ENCODE measurements around the gene EIF3A.
"Not testable (repeated sequence)": the region's sequence is repeated elsewhere in the genome, so short reads cannot be mapped to it uniquely, and the experiment has no call there.

Gene EIF3A

GRCh38 chr10:119118231-119118630, 37.6 kb upstream of the EIF3A start:
- no peak overlapping the region for H3K4me3 ChIP-seq (replicated peaks; ENCODE audit: low read depth, low read length)
- DNase-seq (ENCODE audit: extremely low read depth, low read depth): no peak
- no peak for TF ChIP-seq CTCF (IDR thresholded peaks at IDR 0.05; ENCODE audit: low read depth, low read length, missing control alignments)

DNA sequence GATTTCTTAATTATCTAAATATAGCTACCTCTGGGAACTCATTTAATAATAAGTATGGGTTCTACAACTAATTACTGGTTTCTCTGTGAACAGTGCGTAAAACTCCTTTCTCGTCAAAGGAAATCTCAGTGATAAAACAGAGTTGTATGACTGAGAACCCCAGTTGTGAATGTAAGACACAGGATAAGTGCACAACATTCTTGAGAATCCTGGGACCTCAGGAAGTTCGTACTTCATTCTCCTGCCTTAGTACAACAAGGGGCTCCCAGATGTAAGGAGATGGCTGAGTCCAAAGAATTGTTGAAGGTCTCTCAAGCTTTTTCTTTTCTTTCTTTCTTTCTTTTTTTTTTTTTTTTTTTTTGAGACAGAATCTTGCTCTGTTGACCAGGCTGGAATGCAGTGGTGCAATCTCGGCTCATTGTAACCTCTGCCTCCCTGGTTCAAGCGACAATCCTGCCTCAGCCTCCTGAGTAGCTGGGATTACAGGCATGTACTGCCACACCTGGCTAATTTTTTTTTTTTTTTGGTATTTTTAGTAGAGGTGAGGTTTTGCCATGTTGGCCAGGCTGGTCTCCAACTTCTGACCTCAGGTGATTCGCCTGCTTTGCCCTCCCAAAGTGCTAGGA, 35.8 kb upstream of the EIF3A start:
- DNase-seq (ENCODE audit: extremely low read depth, low read depth): no peak
- TF ChIP-seq CTCF (IDR thresholded peaks at IDR 0.05; ENCODE audit: low read depth, low read length, missing control alignments): no peak

DNA sequence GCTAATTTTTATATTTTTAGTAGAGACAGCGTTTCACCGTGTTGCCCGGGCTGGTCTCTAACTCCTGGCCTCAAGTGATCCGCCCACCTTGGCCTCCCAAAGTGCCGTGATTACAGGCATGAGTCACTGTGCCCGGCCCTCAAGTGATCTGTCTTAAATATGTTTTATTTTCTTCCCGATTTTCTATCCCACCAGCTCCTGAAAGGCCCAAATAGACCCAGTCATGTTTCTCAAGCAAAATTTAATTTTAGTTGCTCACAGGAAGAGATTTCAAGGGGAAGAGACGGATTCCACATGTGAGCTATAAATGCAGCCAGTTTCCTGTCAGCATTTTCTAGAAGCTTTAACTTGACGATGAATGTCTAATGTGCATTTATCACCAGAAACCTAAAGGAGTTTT, 35.3 kb upstream of the EIF3A start:
- no peak overlapping the region for H3K4me3 ChIP-seq (replicated peaks; ENCODE audit: low read depth, low read length)
- no peak for TF ChIP-seq CTCF (IDR thresholded peaks at IDR 0.05; ENCODE audit: low read depth, low read length, missing control alignments)
- DNase-seq (ENCODE audit: extremely low read depth, low read depth): no peak

More for the DNA sequence above, 35.8 kb upstream of the EIF3A start:
- no peak overlapping the region for H3K4me3 ChIP-seq (replicated peaks; ENCODE audit: low read depth, low read length)

- no peak for DNase-seq (ENCODE audit: extremely low read depth, low read depth)
- H3K4me3 ChIP-seq (replicated peaks; ENCODE audit: low read depth, low read length): no peak overlapping the region
- no peak for TF ChIP-seq CTCF (IDR thresholded peaks at IDR 0.05; ENCODE audit: low read depth, low read length, missing control alignments)
These were observed 33.4 kb upstream of the EIF3A start for GRCh38 chr10:119113751-119114732.

- no peak overlapping the region for H3K4me3 ChIP-seq (replicated peaks; ENCODE audit: low read depth, low read length)
- TF ChIP-seq CTCF (IDR thresholded peaks at IDR 0.05; ENCODE audit: low read depth, low read length, missing control alignments): no peak
- DNase-seq (ENCODE audit: extremely low read depth, low read depth): no peak
These were observed 31.4 kb upstream of the EIF3A start for GRCh38 chr10:119112056-119112455.

GRCh38 chr10:119107771-119108170, 27.2 kb upstream of the EIF3A start:
- DNase-seq (ENCODE audit: extremely low read depth, low read depth); H3K4me3 ChIP-seq (replicated peaks; ENCODE audit: low read depth, low read length): not testable (repeated sequence)

- H3K4me3 ChIP-seq (replicated peaks; ENCODE audit: low read depth, low read length); DNase-seq (ENCODE audit: extremely low read depth, low read depth): not testable (repeated sequence)
These were observed 26.5 kb upstream of the EIF3A start for GRCh38 chr10:119107106-119107505.

GRCh38 chr10:119105899-119106298, 25.3 kb upstream of the EIF3A start:
- not testable (repeated sequence) for DNase-seq (ENCODE audit: extremely low read depth, low read depth); H3K4me3 ChIP-seq (replicated peaks; ENCODE audit: low read depth, low read length)

Measured in HFF-Myc (cell line).